HG03520 (cell line): ENCODE data around the gene GSTK1.
A peak's percentile ranks its signal among the peaks of the same experiment; 100 is the strongest.
"Not testable (repeated sequence)": the region's sequence is repeated elsewhere in the genome, so short reads cannot be mapped to it uniquely, and the experiment has no call there.

Experiments used
- ATAC-seq: cut with Tn5 transposase; IDR thresholded peaks from one replicate; pipeline ENCODE4 v1.9.1; 2021; ENCODE audit warnings: mild to moderate bottlenecking, moderate library complexity; ENCODE audit not compliant: unreplicated experiment

Gene GSTK1

GRCh38 chr7:143263266-143264195 is at the start of gene GSTK1:
GSTK1 (plus strand) TSS chr7:143263441; CDS start chr7:143263514, 73 bp downstream.
- peak; percentile 89 for ATAC-seq

DNA sequence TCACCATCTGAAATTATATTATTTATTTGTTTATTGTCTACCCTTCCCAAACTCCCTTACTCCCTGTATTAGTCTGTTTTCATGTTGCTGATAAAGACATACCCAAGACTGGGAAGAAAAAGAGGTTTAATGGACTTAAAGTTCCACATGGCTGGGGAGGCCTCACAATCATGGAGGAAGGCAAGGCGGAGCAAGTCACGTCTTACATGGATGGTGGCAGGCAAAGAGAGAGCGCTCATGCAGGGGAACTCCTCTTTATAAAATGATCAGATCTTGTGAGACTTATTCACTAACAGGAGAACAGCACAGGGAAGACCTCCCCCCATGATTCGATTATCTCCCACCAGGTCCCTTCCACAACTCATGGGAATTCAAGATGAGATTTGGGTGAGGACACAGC is 49.8 kb upstream of the GSTK1 start:
- ATAC-seq = not testable (repeated sequence)

DNA sequence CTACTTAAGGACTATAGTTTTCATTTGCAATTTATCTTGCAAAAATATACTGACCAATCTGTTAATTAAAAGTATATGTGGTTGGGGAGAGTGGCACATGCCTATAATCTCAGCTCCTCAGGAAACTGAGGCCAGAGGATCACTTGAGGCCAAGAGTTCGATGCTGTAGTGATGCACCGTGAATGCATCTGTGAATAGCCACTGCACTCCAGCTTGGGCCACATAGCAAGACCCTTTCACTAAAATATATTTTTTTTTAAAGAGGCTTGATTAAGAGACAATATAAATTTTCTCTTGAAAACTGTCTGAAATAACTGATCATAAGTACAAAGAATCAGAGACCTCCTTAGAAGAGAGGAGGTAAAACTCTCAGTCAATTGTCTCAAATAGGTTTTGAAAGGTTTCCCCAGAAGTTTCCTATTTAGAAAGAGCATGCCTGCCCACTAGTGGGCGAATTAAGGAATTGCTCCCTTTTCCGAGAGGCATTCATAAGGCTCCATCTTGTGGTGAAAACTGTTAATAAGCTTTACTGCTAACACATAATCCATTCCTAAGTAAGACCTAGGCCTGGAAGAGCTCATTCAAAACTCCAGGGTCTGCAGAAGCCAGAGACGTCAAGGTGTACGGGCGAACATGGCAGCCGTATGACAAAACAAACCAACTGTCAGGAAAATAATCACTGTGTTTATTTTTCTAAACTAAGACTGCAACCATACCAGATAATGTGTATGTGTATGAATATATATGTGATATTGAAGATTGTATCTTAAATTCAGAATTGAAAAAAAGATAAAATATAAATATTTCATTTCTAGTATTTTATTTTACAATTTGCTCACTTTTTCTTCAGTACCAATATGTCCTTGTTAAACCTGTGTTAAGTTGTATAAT is 48.2 kb upstream of the GSTK1 start:
- ATAC-seq = peak; percentile 81

DNA sequence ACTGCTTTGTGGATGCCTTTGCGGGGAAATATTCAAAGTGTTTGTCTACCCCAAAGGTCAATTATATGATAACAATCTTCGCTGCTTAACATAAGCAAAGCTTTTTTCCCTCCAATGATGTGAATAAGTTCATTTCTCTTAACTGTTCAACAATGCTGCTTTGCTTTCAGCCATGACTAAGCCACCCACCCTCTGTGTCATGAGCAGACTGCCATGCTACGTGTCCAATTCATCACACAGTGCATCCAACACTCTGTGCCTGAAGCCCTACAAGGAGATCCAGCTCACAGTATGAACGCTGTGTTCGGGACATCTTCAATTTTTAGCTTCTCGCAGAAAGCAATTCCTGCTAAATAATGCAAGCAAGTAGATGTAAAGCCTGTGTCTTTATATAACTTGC is 47.1 kb upstream of the GSTK1 start:
- no peak for ATAC-seq

DNA sequence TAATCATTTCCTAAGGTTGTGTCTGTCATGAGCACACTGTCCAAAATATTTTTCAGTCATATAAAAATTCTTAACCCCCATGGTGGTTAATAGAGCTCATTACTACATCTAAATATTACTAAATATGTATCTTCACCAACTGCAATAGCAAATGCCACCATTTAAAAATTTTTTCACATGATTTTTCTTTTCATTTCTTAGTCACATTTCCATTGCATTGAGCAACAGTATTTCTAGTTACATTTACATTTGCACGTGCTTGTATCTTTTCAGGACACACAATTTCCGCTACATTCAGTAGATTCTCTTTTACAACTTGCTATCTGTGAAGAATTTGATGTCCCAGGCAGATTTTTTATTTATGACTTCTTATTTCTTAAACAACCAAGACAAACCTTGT is 46.6 kb upstream of the GSTK1 start:
- no peak for ATAC-seq

- no peak for ATAC-seq
Observed at GRCh38 chr7:143217806-143218205, 45.4 kb upstream of the GSTK1 start.

DNA sequence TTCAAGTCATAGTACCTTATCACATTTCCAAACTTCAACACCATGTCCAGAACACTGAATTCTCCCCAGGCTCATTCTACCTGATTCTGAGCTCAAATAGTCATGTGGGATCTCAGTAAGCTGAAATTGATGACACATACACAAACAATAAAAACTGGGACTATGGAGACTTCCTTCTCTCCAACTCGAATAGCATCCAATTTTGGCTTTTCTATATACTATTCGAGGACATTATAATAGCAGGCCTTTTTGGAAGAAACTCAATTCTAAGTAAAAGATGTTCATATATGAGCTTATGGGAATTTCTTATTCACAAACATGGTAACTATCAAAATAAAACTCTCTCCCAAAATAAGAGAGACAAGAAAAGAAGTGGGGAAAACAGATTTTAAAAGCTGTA is 42.0 kb upstream of the GSTK1 start:
- no peak for ATAC-seq

- ATAC-seq = no peak
Observed at GRCh38 chr7:143221737-143222136, 41.5 kb upstream of the GSTK1 start, which contains the start of gene TAS2R40. TAS2R40 (plus strand) TSS chr7:143222037; CDS start chr7:143222079, 42 bp downstream.

DNA sequence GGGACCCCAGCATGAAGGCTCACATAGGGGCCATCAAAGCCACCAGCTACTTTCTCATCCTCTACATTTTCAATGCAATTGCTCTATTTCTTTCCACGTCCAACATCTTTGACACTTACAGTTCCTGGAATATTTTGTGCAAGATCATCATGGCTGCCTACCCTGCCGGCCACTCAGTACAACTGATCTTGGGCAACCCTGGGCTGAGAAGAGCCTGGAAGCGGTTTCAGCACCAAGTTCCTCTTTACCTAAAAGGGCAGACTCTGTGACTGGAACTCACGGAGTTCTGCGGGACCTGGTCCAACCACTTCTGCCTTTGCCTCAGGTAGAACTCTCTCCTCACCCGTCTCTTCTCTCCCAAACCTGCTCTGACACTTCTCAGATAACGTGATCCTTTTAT is 40.5 kb upstream of the GSTK1 start:
- ATAC-seq = no peak

DNA sequence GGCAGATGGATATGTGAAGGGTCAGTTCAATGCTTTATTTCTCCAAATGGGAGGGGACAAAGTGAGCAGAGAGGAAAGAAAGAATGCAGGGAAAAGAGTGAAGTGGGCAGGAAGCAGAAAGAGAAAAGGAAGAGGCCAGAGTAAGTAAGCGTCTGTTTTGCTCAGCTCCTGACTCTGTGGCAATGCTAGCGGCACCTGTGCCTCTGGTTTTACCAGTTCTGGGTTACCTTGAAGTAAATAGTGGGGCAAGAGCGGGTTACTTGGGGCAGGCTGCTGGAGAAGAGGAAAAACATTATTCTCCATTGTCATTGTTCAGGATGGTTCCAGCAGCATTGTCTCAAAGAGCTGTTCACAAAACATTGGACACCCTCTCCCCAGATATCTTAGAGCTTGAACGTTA is 39.5 kb upstream of the GSTK1 start:
- no peak for ATAC-seq

GRCh38 chr7:143225047-143225446 is 38.2 kb upstream of the GSTK1 start:
- no peak for ATAC-seq

DNA sequence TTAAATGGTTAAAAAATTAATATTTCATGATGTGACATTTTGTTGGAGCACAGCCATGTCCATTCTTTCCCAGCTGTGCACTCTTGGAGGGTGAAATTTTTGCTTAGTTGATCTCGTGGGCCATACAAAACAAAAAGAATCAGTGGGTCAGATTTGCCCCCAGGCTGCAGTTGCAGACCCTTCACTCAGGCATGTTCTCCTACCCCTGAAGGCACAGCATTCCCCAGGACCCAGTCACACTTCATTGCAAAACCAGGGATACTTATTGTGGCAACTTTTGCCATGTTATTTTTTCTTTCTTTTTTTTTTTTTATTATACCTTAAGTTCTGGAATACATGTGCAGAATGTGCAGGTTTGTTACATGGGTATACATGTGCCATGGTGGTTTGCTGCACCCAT is 35.4 kb upstream of the GSTK1 start:
- ATAC-seq = no peak

DNA sequence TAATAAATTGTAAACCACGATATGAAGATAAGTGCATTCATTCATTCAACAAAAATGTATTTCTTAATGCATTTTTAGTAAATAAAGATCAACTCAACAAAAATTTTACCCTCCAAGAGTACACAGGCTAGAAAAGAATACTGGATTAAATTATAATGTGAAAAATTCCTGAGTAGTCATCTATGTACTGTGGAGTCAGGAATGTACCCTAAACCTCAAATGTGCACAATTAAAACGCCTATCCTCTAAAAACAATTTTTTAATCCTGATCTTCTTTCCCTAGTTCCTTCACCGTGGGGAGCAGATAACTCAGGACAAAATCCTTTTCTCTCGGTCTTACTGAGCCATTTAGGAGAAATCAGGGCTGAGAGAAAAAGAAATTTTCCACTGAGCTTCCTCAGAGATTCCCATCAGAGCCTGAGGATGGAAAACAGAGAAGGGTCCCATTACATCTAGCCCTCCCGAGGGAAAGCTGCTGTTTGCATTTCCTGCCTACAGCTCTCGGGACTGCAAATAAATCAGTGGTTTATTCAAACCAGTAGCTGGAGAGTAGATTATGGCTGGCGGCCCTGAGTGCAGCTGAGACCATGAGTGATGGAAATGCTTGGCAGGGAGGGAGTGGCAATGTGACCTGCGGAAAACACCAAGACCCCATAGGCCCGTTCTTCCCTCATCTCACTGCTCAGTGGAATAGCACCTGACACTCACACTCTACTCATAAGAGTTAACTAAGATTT is 34.0 kb upstream of the GSTK1 start:
- no peak for ATAC-seq

DNA sequence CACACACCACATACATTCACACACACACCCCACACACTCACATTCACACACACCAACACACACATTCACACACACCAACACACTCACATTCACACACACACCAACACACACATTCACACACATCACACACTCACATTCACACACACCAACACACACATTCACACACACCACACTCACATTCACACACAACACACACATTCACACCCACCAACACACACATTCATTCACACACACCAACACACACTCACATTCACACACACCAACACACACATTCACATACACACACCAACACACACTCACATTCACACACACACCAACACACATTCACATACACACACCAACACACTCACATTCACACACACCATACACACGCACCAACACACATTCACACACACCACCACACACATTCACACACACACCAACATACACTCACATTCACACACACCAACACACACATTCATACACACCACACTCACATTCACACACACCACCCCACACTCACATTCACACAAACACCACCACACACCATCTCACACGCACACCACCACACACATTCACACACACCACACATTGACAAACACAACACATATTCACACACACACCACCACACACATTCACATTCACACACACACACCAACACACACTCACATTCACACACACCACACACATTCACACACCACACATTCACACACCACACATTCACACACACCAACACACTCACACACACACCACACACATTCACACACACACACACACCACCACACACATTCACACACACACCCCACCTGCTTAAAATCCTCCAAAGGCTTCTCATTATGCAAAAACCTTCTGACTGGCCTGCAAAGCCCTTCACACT is 32.4 kb upstream of the GSTK1 start:
- no peak for ATAC-seq

DNA sequence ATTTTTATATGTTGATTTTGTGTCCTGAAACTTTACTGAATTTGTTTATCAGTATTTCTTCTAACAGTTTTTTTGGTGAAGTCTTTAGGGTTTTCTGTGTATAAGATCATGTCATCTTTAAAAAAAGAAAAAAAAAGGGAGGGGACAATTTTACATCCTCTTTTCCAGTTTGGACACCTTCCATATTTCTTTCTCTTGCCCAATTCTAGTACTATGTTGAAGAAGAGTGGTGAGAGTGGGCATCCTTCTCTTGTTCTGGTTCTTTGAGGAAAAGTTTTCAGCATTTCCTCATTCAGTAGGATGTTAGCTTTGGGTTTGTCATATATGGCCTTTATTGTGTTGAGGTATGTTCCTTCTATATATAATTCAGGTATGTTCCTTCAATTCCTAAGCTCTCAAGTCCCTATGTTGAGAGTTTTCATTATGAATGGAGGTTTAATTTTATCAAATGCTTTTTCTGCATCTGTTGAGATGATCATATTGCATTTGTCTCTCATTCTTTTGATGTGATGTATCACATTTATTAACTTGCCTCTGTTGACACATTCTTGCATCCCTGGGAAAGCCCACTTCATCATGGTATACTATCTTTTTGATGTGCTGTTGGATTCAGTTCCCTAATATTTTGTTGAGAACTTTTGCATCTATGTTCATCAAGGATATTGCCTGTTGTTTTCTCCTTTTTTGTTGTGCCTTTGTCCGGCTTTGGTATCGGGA is 29.3 kb upstream of the GSTK1 start:
- ATAC-seq = no peak

GRCh38 chr7:143234533-143234875 is 28.7 kb upstream of the GSTK1 start:
- no peak for ATAC-seq

DNA sequence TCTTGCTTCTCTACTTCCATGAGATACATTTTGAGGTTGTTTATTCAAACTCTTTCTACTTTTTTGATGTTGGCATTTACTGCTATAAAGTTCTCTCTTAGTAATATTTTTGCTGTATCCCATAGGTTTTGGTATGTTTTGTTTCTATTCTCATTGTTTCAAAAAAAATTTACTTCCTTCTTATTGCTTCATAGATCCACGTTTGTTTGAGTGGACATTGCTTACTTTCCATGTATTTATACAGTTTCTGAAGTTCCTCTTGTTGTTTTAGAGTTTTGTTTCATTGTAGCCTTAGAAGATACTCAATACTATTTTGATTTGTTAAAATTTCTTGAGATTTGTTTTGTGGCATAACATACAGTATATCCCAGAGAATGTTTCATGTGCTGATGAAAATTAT is 27.7 kb upstream of the GSTK1 start:
- no peak for ATAC-seq

- no peak for ATAC-seq
Observed at GRCh38 chr7:143236408-143236990, 26.7 kb upstream of the GSTK1 start.

DNA sequence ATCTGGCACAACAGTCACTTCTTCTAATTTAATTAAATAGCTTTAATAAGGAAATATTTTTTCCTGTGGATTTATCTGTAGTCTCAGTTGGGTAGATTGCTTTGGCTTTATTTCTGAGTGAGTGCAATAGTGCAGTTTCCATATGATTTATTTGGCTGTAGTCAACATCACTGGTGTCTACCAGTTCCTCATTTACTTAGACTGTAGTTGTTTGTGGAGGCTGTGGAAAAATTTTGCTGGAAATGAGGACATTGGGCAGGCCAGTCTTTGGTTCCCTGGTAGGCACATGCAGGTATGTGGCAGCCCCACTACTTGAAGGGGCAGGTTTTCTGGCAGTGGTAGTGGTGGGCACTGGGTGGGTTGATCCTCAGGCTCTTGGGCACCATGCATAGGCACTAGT is 25.9 kb upstream of the GSTK1 start:
- ATAC-seq = no peak
